ENCODE measurements around the gene CD79A. TPM values are rescaled to one million over a fixed set of nuclear protein-coding genes. Genes with fewer than 3 reads are reported as not detected.

The CD79A gene
- total RNA-seq, 4 donors from 2014 or later = 2.3 to 33.0 (median 8.2) TPM; not detected in 1

DNA sequence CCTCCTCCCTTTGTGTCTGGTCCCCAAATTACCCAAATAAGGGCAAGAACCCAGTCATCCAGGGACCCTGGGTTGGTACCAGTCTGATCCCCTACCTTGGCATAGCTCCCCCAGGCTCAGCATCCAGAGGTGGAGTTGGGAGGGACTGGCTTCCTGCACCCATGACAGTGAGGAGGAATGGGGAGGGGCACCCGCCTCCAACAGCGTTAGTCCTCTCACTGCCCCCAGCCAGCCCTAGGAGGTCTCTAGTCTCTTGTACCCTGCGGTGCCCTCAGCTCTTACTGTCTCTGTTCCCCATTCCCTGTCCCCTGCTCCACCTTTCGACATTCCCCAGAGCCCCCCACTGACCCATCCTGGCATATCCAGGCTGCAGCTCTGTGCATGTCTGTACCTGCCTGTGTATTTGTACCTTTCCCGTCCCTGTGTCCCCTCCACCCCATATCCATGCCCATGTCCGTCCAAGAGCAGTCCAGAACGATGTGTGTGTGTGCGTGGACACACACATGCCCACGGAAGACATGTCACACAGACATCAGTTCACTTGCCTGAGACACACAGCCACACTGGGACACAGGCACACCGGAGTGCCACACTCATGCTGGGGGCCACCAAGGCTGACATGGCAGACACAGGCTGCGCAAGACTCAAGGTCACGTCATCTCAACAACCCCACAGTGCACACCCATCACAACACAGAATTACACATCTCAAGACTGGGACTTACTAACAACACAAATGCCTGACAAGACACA is 33.3 kb downstream of the CD79A start:
- peaks cover 3 to 17% (median 15%) of the 10 kb centered on the region in 4 donors for H3K4me1 ChIP-seq
- TF ChIP-seq POLR2AphosphoS5 (IDR thresholded peaks at IDR 0.05) = peak in 1 of 3 donors; percentile 7
- no peak for TF ChIP-seq CTCF (IDR thresholded peaks at IDR 0.05)

DNA sequence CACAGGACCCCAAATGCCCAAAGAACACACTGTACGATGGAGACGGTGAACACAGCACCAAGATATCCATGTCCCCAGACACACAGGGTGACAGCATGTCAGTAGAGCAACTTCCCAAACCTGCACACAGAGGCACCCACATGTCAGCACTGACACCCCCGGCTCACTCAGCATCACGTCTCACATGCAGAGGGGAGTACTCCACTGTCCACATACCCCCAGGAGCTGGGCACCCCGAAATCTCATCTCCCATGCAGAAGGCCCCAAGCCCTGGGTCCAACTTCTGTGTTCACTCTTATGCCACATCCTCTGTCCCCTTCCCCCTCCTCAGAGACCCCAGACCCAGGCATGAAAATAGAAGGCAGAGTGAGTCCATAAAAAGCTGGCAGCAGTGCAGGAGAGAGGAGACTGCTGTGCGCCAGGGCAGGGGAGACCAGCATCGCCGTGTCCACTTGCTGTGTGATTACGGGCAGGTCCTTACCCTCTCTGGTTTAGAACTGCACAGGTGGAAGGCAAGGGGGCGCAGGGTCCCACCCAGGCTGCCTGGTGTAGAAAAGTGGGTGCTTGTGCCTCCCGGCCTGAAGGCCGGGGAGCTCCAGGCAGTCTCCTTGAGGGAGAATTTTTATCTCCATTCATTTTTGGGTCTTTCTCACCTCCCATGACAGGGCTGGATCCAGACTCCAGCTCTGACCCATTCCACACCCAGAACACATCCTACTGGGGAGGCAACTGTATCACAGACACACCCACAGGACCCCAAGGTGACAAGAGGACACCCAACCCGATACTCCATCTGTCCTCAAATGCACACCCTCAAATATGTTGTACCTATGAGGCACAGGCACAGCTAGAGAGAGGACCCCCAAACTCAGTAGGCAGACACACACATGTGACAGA is 34.2 kb downstream of the CD79A start:
- intact Hi-C loops (cut with DNase I; ENCODE audit: low total_unique reads) (no loop called here), in situ Hi-C loops (cut with MboI; ENCODE audit: low pct_ligation_motif_present in 1 of 4, low pct_unique_long_range_greater_than_20kb in 1 of 4, low sequenced_read_pairs in 3 of 4) (no loop called here)
- no peak overlapping the region for H3K27ac ChIP-seq
- H3K9me3 ChIP-seq = no peaks in the 10 kb centered on the region
- peaks cover 0 to 6% (median 2%) of the 10 kb centered on the region in 4 donors for H3K36me3 ChIP-seq
- no peak for DNase-seq
- H3K4me3 ChIP-seq = no peak overlapping the region
- peaks cover 3 to 16% (median 12%) of the 10 kb centered on the region in 4 donors for H3K4me1 ChIP-seq
- TF ChIP-seq CTCF (IDR thresholded peaks at IDR 0.05) (no peak), POLR2A (IDR thresholded peaks at IDR 0.05) (no peak), POLR2AphosphoS5 (IDR thresholded peaks at IDR 0.05) (no peak), EP300 (IDR thresholded peaks at IDR 0.05; ENCODE audit: low read depth) (no peak)
- peaks cover 50% of the 10 kb centered on the region for H3K27me3 ChIP-seq
- WGBS, 2 donors (ENCODE audit: low coverage in 1 of 2) = 49 to 50% methylated on average over 2 to 13 of the region's 13 CpGs

More for the DNA sequence above, 33.3 kb downstream of the CD79A start:
- H3K4me3 ChIP-seq = no peak overlapping the region
- 60 to 73% methylated on average over 2 to 11 of the region's 12 CpGs for WGBS, 2 donors (ENCODE audit: low coverage in 1 of 2)
- H3K9me3 ChIP-seq = no peaks in the 10 kb centered on the region
- intact Hi-C loops (cut with DNase I; ENCODE audit: low total_unique reads) (no loop called here), in situ Hi-C loops (cut with MboI; ENCODE audit: low pct_ligation_motif_present in 1 of 4, low pct_unique_long_range_greater_than_20kb in 1 of 4, low sequenced_read_pairs in 3 of 4) (no loop called here)
- no peak overlapping the region for H3K27ac ChIP-seq
- peaks cover 0 to 11% (median 5%) of the 10 kb centered on the region in 4 donors for H3K36me3 ChIP-seq
- peaks cover 41% of the 10 kb centered on the region for H3K27me3 ChIP-seq
- no peak for DNase-seq

GRCh38 chr19:41911889-41912731 is 35.0 kb downstream of the CD79A start:
- Histone ChIP-seq H3K36me3 (no peaks in the 10 kb centered on the region), H3K4me3 (no peak overlapping the region), H3K9me3 (no peaks in the 10 kb centered on the region), H3K27me3 (peaks cover 58% of the 10 kb centered on the region), H3K27ac (no peak overlapping the region), H3K4me1 (peaks cover 3 to 16% (median 12%) of the 10 kb centered on the region in 4 donors)
- intact Hi-C loops (cut with DNase I; ENCODE audit: low total_unique reads) (no loop called here), in situ Hi-C loops (cut with MboI; ENCODE audit: low pct_ligation_motif_present in 1 of 4, low pct_unique_long_range_greater_than_20kb in 1 of 4, low sequenced_read_pairs in 3 of 4) (no loop called here)
- TF ChIP-seq EP300 (IDR thresholded peaks at IDR 0.05; ENCODE audit: low read depth) (no peak), POLR2AphosphoS5 (IDR thresholded peaks at IDR 0.05) (no peak), CTCF (IDR thresholded peaks at IDR 0.05) (no peak), POLR2A (IDR thresholded peaks at IDR 0.05) (no peak)
- 15 to 17% methylated on average over 4 to 29 of the region's 29 CpGs for WGBS, 2 donors (ENCODE audit: low coverage in 1 of 2)
- no peak for DNase-seq
